ENCODE results near the gene TRAPPC2. TPM values are rescaled to one million over a fixed set of nuclear protein-coding genes. Genes with fewer than 3 reads are reported as not detected.

Gene TRAPPC2
- total and polyA plus RNA-seq, 2 of the 13 experiments (the other 11 are each of a cell fraction or from before 2014, with no cell fraction given): 4.4 to 8.1 TPM

GRCh38 chrX:13770013-13770535 is 35.7 kb upstream of the TRAPPC2 start (continued):
- TF ChIP-seq SETDB1 (CRISPR knock-in tag; IDR thresholded peaks at IDR 0.05; ENCODE audit: borderline replicate concordance) (no peak), ZNF512B (CRISPR knock-in tag; IDR thresholded peaks at IDR 0.05; ENCODE audit: borderline replicate concordance) (no peak), NCOA2 (CRISPR knock-in tag; IDR thresholded peaks at IDR 0.05) (no peak), ZNF557 (CRISPR knock-in tag; IDR thresholded peaks at IDR 0.05) (no peak), TERF1 (CRISPR knock-in tag; IDR thresholded peaks at IDR 0.05) (no peak), FOXP4 (CRISPR knock-in tag; IDR thresholded peaks at IDR 0.05) (no peak)

GRCh38 chrX:13768939-13769338 is 34.5 kb upstream of the TRAPPC2 start:
- no peak for ATAC-seq
- peaks cover 0 to 32% of the 10 kb centered on the region in 2 experiments; a peak in 2 of 5 replicates for H3K36me3 ChIP-seq (replicated peaks in 1 of 2; ENCODE audit: control insufficient read depth in 1 of 2, insufficient read depth in 2 of 2, low read length in 2 of 2)
- ChIA-PET POLR2A (no interaction called here), CTCF (ENCODE audit: low intra/inter-chr PET ratio, low total read pairs) (no interaction called here)
- H3K9ac ChIP-seq (ENCODE audit: insufficient read depth, low read depth, low read length): no peak overlapping the region
- no peaks in the 10 kb centered on the region for H3K27me3 ChIP-seq (ENCODE audit: control insufficient read depth in 1 of 2, insufficient read depth in 2 of 2, low read length in 2 of 2)
- no peak overlapping the region for H3K4me3 ChIP-seq (replicated peaks in 1 of 3; ENCODE audit: insufficient read depth in 1 of 3, low read depth in 2 of 3, low read length in 3 of 3)
- FAIRE-seq: no peak
- no peaks in the 10 kb centered on the region for H3K79me2 ChIP-seq (ENCODE audit: insufficient read depth, low read length)
- no peak for DNase-seq (ENCODE audit: low spot score)
- intact Hi-C loops (cut with micrococcal nuclease; ENCODE audit: unreplicated experiment) (no loop called here), in situ Hi-C loops (cut with HindIII; ENCODE audit: extremely low pct_ligation_motif_present, low pct_unique_long_range_greater_than_20kb) (loop anchor here (10.0 to 25.0 kb wide), 2 partner anchors 257 to 266 kb away; no protein-coding TSS in a partner anchor)
- WGBS (ENCODE audit: low lambda C conversion rate): 97% methylated on average over 4 of the region's 4 CpGs
- no peaks in the 10 kb centered on the region for H3K9me3 ChIP-seq (ENCODE audit: low read length)
- H3K4me1 ChIP-seq (ENCODE audit: insufficient read depth, low read length): no peaks in the 10 kb centered on the region; the same call in 1 of the 2 replicates
- no peaks in the 10 kb centered on the region for H4K20me1 ChIP-seq (ENCODE audit: insufficient read depth, low read length)
- BruUV-seq (replicated peaks): no TSS peak
- TF ChIP-seq CEBPB (IDR thresholded peaks at IDR 0.05; ENCODE audit: borderline replicate concordance, low read depth, low read length) (0 out of 2 replicates have a peak, but pooled peaks have one; percentile 20), ZBTB34 (CRISPR knock-in tag; IDR thresholded peaks at IDR 0.05) (no peak)
- H3K27ac ChIP-seq (ENCODE audit: extremely low read length, insufficient read depth, low read length): no peak overlapping the region
- H2AFZ ChIP-seq (ENCODE audit: low read length): no peak overlapping the region
- no peak overlapping the region for H3K4me2 ChIP-seq (ENCODE audit: low read depth, low read length)
